Ectodermal cell (in vitro differentiated cells): ENCODE data around the gene KRT77.
"Not testable (repeated sequence)": the region's sequence is repeated elsewhere in the genome, so short reads cannot be mapped to it uniquely, and the experiment has no call there.

ENCODE experiments used
- H3K27ac ChIP-seq: 2 replicates; pipeline ENCODE4 v1.7.0; 2013; ENCODE audit warnings: mild to moderate bottlenecking, low read depth, low read length; ENCODE audit not compliant: insufficient read depth, poor library complexity, severe bottlenecking
- H3K27me3 ChIP-seq: 2 replicates; pipeline ENCODE4 v1.7.0; 2013; ENCODE audit warnings: mild to moderate bottlenecking, low read length; ENCODE audit not compliant: insufficient read depth, control insufficient read depth, poor library complexity, severe bottlenecking
- H3K36me3 ChIP-seq: one replicate; pipeline ENCODE4 v1.7.0; 2013; ENCODE audit warnings: low read length; ENCODE audit not compliant: control insufficient read depth, insufficient read depth
- H3K4me1 ChIP-seq: one replicate; pipeline ENCODE4 v1.7.0; 2013; ENCODE audit warnings: low read length; ENCODE audit not compliant: control insufficient read depth, insufficient read depth
- H3K4me3 ChIP-seq: 2 replicates; pipeline ENCODE4 v1.7.0; 2013; ENCODE audit warnings: low read depth, low read length, control low read depth; ENCODE audit not compliant: insufficient read depth
- H3K9me3 ChIP-seq: 2 replicates; pipeline ENCODE4 v1.7.0; 2013; ENCODE audit warnings: mild to moderate bottlenecking, low read length, moderate library complexity; ENCODE audit not compliant: control insufficient read depth
- WGBS, 2 experiments: methylation state at CpG; one replicate each; pipeline ENCODE4 v1.1.7; 2013; ENCODE audit warnings: missing lambda C conversion rate in 2 of 2; 5-methylcytosine and 5-hydroxymethylcytosine counted together

KRT77 gene

DNA sequence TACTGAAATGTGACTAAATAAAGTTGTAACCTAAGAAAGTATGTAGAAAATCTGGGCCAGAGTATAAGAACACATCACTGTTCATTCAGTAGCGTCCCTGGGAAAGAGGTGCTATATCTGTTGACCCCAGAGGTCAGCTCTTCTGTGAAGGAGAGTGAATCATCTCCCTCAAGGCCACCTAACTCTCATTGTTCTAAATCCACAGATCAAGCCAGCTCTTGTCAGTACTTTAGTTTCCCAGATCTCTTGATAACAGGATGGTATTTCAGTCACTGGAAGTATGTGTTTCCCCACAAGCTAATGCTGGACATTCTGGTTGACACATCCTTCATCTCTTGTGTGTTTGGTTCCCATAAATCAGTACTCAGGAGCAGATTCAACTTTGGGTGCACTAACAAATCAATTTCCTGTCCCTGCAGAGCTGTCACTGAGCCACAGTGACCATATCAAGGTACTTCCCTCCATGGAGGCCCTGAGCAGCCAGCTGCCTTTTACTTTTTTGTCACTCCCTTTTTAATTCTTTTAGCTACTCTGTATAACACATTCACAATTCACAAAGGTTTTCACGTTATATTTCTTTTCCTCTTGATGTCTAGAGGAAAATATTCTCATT lies 30.9 kb downstream of the KRT77 start:
- no peak overlapping the region for H3K27ac ChIP-seq
- H3K4me1 ChIP-seq = no peaks in the 10 kb centered on the region
- WGBS, 2 experiments = 77 to 86% methylated on average over 2 of the region's 2 CpGs
- no peak overlapping the region for H3K4me3 ChIP-seq
- H3K9me3 ChIP-seq = no peaks in the 10 kb centered on the region
- H3K27me3 ChIP-seq = no peaks in the 10 kb centered on the region
- no peaks in the 10 kb centered on the region for H3K36me3 ChIP-seq

DNA sequence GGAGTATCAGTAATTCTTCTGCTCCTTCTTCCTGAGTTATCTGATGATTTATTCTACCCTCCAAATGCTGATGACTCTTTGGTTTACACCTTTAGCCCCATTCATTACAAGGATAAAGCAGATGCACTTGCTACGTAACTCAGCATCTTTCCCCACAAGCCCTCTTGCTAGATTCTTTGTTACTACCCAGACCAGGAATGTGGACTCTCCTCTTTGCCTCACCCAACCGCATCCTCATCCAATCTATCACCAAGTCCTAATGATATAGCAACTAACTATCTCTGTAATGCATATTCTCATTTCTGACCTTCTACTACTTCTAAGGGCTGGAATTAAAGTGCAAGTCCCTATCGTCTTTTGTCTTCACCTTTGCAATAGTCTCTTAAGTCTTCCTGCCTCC lies 32.4 kb downstream of the KRT77 start:
- no peak overlapping the region for H3K27ac ChIP-seq
- H3K4me1 ChIP-seq = no peaks in the 10 kb centered on the region
- H3K36me3 ChIP-seq = no peaks in the 10 kb centered on the region
- WGBS, 2 experiments = 92 to 96% methylated on average over 3 of the region's 3 CpGs
- no peaks in the 10 kb centered on the region for H3K27me3 ChIP-seq
- no peak overlapping the region for H3K4me3 ChIP-seq
- no peaks in the 10 kb centered on the region for H3K9me3 ChIP-seq

DNA sequence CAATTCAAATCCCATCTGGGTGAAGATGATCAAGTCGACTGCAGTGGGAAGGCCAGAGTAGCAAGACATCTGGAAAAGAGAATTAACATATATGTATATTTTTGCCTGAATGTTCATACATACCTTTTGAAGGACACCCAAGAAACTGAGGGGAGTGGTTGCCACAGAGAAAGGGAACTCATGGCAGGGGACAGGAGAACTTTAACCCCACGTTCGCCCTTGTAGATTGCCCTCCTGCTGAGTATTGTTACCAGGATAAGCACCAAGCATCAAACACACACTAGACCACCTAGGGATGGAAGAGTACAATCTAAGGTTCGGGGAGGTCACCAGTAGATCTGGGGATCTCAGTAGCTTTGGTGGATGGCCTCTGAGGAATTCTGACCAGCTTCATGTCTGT lies 32.8 kb downstream of the KRT77 start:
- H3K4me3 ChIP-seq = no peak overlapping the region
- WGBS, 2 experiments = 87 to 91% methylated on average over 3 to 4 of the region's 4 CpGs
- H3K36me3 ChIP-seq = no peaks in the 10 kb centered on the region
- H3K27ac ChIP-seq = no peak overlapping the region
- no peaks in the 10 kb centered on the region for H3K27me3 ChIP-seq
- H3K4me1 ChIP-seq = no peaks in the 10 kb centered on the region
- no peaks in the 10 kb centered on the region for H3K9me3 ChIP-seq

DNA sequence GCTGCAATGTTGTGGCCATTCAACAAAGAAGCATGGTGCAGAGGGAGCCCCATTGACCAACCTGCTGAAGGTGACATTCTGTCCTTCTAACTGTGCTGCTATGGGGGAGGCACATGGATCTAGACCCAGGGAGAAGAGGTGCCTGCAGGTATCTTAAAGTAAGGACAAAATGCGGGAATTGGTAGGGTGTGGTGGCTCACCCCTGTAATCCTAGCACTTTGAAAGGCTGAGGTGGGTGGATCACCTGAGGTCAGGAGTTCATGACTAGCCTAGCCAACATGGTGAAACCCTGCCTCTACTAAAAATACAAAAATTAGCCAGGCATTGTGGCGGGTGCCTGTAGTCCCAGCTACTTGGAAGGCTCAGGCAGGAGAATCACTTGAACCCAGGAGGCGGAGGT lies 33.4 kb downstream of the KRT77 start:
- 89 to 90% methylated on average over 3 of the region's 3 CpGs for WGBS, 2 experiments
- H3K27ac ChIP-seq, H3K36me3 ChIP-seq, H3K27me3 ChIP-seq, H3K4me1 ChIP-seq, H3K9me3 ChIP-seq, H3K4me3 ChIP-seq: not testable (repeated sequence)

DNA sequence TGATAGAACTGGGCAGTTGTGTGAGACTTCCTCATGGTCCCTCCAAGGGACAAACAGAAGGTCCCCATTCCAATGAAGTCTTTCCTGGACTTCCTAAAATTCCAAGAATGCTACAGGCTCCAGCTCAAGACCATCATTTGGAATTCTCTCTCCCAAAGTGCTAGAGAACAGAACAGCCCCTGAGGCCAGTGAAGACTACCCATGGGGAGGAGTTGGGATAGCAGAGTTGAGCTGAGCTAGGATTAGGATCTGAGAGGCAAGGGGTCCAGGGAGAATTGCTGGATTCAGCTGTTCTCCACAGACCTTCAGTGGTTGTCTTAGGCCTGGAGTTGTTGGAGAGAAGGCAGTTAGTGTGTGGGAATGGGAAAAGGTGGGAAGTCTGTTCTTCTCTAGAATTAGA lies 33.9 kb downstream of the KRT77 start:
- no peak overlapping the region for H3K27ac ChIP-seq
- no peaks in the 10 kb centered on the region for H3K4me1 ChIP-seq
- H3K36me3 ChIP-seq = no peaks in the 10 kb centered on the region
- no peaks in the 10 kb centered on the region for H3K9me3 ChIP-seq
- no peak overlapping the region for H3K4me3 ChIP-seq
- no peaks in the 10 kb centered on the region for H3K27me3 ChIP-seq

DNA sequence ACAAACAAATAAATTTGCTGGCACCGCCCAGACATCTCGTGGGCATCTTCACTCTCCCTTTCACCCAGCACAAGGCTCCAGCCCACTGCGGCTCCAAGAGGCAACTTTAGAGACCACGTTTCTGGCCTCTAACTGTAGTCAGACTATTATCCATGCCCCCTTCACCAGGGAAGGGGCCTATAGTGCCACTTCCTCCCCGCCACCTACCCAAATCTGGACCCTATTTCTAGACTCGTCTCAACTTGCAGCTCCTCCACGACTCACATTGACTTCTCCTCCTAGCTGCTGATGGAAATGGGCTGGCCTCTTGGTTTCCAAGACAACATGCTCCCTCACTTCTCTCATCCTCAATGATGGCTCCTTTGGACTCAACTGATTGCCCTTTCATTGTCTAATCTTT lies 35.4 kb downstream of the KRT77 start:
- H3K27ac ChIP-seq = no peak overlapping the region
- H3K4me3 ChIP-seq = no peak overlapping the region
- H3K27me3 ChIP-seq = no peaks in the 10 kb centered on the region
- 85% methylated on average over 7 of the region's 7 CpGs for WGBS, 2 experiments
- no peaks in the 10 kb centered on the region for H3K9me3 ChIP-seq
- no peaks in the 10 kb centered on the region for H3K36me3 ChIP-seq
- H3K4me1 ChIP-seq = no peaks in the 10 kb centered on the region

DNA sequence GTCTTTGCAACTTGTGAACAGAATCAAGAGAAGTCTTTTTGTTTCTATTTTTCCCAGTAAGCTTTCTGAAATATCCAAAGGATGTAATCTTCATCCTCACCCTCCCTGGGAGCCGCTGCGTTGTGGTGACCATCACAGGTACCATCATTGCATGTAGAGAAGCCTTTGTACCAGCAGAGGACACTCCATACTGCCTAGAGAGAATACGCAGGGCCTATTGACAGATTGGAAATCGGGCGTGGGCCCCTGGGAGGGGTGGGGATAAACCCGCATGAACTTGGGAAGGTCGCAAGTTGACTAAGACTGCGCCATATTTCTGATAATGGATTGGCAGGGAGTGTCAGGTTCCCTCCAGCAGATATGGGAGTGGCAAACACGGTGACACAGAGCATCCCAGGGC lies 35.8 kb downstream of the KRT77 start:
- Histone ChIP-seq H3K9me3 (no peaks in the 10 kb centered on the region), H3K4me3 (no peak overlapping the region), H3K36me3 (no peaks in the 10 kb centered on the region), H3K27ac (no peak overlapping the region), H3K27me3 (no peaks in the 10 kb centered on the region), H3K4me1 (no peaks in the 10 kb centered on the region)
- 70 to 71% methylated on average over 9 of the region's 9 CpGs for WGBS, 2 experiments

DNA sequence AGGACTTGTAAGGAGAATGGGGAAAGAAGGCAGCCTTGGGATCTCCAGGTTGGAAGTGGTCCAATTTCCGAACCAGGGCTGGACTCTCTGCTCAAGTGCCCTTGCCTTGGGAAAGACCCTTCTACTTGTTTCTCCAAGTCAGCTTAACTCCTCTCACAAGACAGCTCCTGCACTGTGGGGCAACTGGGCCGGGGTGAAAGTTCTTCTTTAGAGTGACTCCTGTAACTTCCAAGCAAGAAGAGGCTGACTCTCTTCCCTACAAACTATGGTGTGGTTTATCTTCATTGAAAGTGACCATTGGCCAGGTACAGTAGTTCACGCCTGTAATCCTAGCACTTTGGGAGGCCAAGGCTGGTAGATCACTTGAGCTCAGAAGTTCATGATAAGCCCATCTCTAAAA lies 36.9 kb downstream of the KRT77 start:
- WGBS, 2 experiments = 79 to 94% methylated on average over 3 of the region's 3 CpGs
- Histone ChIP-seq H3K9me3 (no peaks in the 10 kb centered on the region), H3K27ac (no peak overlapping the region), H3K4me1 (no peaks in the 10 kb centered on the region), H3K4me3 (no peak overlapping the region), H3K27me3 (no peaks in the 10 kb centered on the region), H3K36me3 (no peaks in the 10 kb centered on the region)

DNA sequence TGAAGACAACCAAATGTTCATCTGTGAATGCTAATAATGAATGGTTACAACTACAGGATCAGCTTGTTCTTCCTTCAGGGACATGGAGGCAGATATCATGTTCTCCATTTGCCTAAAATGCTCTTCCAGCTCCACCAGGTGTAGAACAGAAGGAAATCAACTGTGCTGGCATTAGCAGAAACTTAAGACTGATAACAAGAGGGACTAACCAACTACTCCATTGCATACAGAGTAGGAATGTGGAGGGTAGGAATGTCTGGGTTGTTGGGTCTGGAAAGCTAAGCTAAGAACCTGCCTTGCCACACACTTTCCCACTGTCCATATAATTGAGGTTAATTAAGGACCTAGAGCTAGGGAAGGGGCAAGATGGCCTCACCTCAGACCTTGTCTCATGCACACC lies 39.9 kb downstream of the KRT77 start:
- Histone ChIP-seq H3K4me3 (no peak overlapping the region), H3K27ac (no peak overlapping the region), H3K4me1 (no peaks in the 10 kb centered on the region), H3K9me3 (no peaks in the 10 kb centered on the region), H3K36me3 (no peaks in the 10 kb centered on the region), H3K27me3 (no peaks in the 10 kb centered on the region)

DNA sequence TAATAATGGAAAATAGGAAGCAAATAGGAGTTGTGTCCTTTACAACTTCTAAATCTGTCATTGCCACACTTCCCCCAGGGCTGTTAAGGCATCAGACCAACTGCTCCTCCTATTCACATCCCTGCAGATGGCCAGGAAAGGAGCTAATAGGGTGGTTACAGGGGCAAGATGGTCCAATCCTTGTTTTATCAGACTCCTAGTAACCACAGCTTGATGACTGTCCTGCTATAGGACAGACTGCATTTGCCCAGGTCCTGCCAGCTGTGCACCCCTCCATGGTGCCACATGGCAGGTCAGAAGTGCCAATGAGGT lies 40.5 kb downstream of the KRT77 start:
- H3K4me1 ChIP-seq = no peaks in the 10 kb centered on the region
- no peak overlapping the region for H3K4me3 ChIP-seq
- H3K36me3 ChIP-seq = no peaks in the 10 kb centered on the region
- no peak overlapping the region for H3K27ac ChIP-seq
- no peaks in the 10 kb centered on the region for H3K27me3 ChIP-seq
- no peaks in the 10 kb centered on the region for H3K9me3 ChIP-seq

DNA sequence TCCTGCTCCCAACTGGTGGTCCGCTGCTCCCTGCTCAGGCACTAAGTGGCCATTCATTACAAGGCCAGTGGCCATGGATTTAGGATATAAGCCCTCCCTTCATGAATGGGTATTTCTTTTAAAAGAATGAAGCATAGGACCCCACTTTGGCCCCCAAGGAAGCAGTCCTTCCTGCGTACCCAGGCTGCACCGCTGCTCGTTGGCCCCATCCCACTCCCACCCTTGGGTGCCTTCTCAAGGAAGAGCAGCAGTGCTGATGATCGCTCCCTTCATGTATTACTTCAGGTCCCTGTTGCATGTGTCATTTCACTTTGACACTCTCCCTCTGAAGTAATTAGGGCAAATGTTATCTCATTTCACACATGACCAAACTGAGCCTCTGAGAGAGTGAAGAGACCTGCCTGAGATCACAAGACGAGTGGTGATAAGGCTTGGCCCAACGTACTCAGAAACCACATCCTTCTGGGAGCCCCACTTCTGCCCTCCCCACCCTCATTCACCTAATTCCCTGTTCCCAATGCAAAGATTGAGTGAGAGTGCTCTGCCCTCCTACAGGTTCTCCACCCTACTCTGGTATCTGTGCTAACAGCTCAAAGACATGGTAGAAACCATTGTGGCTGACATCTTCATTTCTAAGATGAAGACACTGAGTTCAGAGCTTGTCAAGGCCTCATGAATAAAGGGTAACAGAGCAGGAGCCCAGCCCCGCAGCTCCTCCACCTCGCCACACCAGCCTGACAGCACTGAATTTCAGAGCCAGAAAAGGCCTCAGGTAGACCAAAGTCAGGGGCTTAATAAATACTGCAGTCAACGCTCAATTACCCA lies 41.0 kb downstream of the KRT77 start:
- Histone ChIP-seq H3K27ac (no peak overlapping the region), H3K36me3 (no peaks in the 10 kb centered on the region), H3K4me3 (no peak overlapping the region), H3K9me3 (no peaks in the 10 kb centered on the region), H3K27me3 (no peaks in the 10 kb centered on the region), H3K4me1 (no peaks in the 10 kb centered on the region)
- 87 to 88% methylated on average over 10 of the region's 10 CpGs for WGBS, 2 experiments
